ENCODE results near the gene CDSN.

DNA sequence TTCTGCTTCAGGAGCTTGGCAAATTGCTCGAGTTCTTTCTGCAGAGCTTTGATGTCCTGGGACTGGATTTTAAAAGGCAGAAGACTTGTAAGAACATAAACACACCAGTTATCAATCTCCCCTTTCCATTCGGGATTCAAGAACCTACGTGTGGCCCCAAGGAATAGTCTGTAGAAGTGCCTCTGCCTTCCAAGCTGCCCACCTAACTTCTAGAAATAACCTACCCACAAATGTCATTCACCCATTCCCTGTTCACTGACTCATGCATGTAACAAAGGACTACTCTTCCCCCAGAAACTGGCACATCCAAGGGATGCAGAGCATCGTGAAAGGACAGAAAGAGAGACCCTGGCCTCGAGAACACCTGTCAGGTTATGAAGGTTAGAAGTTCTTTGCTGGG is 45.7 kb upstream of the CDSN start:
- TF ChIP-seq POLR2A (IDR thresholded peaks at IDR 0.05; ENCODE audit: low read depth, low read length) (no peak), MAZ (IDR thresholded peaks at IDR 0.05; ENCODE audit: borderline replicate concordance, low read depth, low read length) (no peak), RCOR1 (IDR thresholded peaks at IDR 0.05; ENCODE audit: insufficient replicate concordance, low read length) (no peak), RFX5 (IDR thresholded peaks at IDR 0.05; ENCODE audit: low read depth, low read length) (no peak), CEBPB (IDR thresholded peaks at IDR 0.05; ENCODE audit: low read depth, low read length) (no peak), MAFK (IDR thresholded peaks at IDR 0.05; ENCODE audit: low read depth, low read length) (no peak), BHLHE40 (IDR thresholded peaks at IDR 0.05; ENCODE audit: low read depth, low read length) (no peak), CHD1 (IDR thresholded peaks at IDR 0.05; ENCODE audit: low read depth, low read length) (no peak)
- TF ChIP-seq, protein P1, sequence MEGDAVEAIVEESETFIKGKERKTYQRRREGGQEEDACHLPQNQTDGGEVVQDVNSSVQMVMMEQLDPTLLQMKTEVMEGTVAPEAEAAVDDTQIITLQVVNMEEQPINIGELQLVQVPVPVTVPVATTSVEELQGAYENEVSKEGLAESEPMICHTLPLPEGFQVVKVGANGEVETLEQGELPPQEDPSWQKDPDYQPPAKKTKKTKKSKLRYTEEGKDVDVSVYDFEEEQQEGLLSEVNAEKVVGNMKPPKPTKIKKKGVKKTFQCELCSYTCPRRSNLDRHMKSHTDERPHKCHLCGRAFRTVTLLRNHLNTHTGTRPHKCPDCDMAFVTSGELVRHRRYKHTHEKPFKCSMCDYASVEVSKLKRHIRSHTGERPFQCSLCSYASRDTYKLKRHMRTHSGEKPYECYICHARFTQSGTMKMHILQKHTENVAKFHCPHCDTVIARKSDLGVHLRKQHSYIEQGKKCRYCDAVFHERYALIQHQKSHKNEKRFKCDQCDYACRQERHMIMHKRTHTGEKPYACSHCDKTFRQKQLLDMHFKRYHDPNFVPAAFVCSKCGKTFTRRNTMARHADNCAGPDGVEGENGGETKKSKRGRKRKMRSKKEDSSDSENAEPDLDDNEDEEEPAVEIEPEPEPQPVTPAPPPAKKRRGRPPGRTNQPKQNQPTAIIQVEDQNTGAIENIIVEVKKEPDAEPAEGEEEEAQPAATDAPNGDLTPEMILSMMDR (conservative IDR thresholded peaks at IDR 0.05; ENCODE audit: low read depth, low read length) = no peak
- TF ChIP-seq, protein P2, sequence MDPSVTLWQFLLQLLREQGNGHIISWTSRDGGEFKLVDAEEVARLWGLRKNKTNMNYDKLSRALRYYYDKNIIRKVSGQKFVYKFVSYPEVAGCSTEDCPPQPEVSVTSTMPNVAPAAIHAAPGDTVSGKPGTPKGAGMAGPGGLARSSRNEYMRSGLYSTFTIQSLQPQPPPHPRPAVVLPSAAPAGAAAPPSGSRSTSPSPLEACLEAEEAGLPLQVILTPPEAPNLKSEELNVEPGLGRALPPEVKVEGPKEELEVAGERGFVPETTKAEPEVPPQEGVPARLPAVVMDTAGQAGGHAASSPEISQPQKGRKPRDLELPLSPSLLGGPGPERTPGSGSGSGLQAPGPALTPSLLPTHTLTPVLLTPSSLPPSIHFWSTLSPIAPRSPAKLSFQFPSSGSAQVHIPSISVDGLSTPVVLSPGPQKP (IDR thresholded peaks at IDR 0.05; ENCODE audit: borderline replicate concordance, low read depth, low read length) = no peak
